Right hindlimb (tissue), 1 donor: ENCODE data around the gene BLOC1S2.
"Not testable (repeated sequence)": the region's sequence is repeated elsewhere in the genome, so short reads cannot be mapped to it uniquely, and the experiment has no call there.

Experiments
- DNase-seq: peaks from one replicate; pipeline ENCODE4 v3.0.0-alpha.2; 2018

Gene BLOC1S2

GRCh38 chr10:100286051-100287033, at the start of gene BLOC1S2:
Gene BLOC1S2, minus strand, starts transcription at chr10:100286680. Its CDS starts 21 bp downstream, at chr10:100286659.
- DNase-seq: peak; percentile 91

- no peak for DNase-seq
Measured at GRCh38 chr10:100334762-100335161, 48.3 kb upstream of the BLOC1S2 start.

- no peak for DNase-seq
Measured at GRCh38 chr10:100333661-100334440, 47.4 kb upstream of the BLOC1S2 start.

- no peak for DNase-seq
Measured at GRCh38 chr10:100333106-100333505, 46.6 kb upstream of the BLOC1S2 start.

GRCh38 chr10:100330079-100330478, 43.6 kb upstream of the BLOC1S2 start, which contains the start of gene PKD2L1:
Gene PKD2L1, minus strand, starts transcription at chr10:100330228. Its CDS starts 125 bp downstream, at chr10:100330103.
- DNase-seq: no peak

GRCh38 chr10:100328198-100328597, 41.7 kb upstream of the BLOC1S2 start:
- no peak for DNase-seq

- DNase-seq: no peak
Measured at GRCh38 chr10:100327718-100328009, 41.2 kb upstream of the BLOC1S2 start.

GRCh38 chr10:100327007-100327717, 40.7 kb upstream of the BLOC1S2 start:
- DNase-seq: no peak

- DNase-seq: no peak
Measured at GRCh38 chr10:100325158-100325557, 38.7 kb upstream of the BLOC1S2 start.

GRCh38 chr10:100319707-100320402, 33.4 kb upstream of the BLOC1S2 start:
- no peak for DNase-seq

- no peak for DNase-seq
Measured at GRCh38 chr10:100318207-100318606, 31.7 kb upstream of the BLOC1S2 start.

GRCh38 chr10:100315615-100316014, 29.1 kb upstream of the BLOC1S2 start:
- DNase-seq: no peak

- DNase-seq: no peak
Measured at GRCh38 chr10:100311298-100311697, 24.8 kb upstream of the BLOC1S2 start.

GRCh38 chr10:100307684-100308083, 21.2 kb upstream of the BLOC1S2 start:
- no peak for DNase-seq

GRCh38 chr10:100306861-100307260, 20.4 kb upstream of the BLOC1S2 start:
- no peak for DNase-seq

- no peak for DNase-seq
Measured at GRCh38 chr10:100304414-100304813, 17.9 kb upstream of the BLOC1S2 start.

GRCh38 chr10:100303724-100304319, 17.3 kb upstream of the BLOC1S2 start:
- DNase-seq: no peak

- DNase-seq: not testable (repeated sequence)
Measured at GRCh38 chr10:100301123-100301522, 14.6 kb upstream of the BLOC1S2 start.

GRCh38 chr10:100297242-100297641, 10.8 kb upstream of the BLOC1S2 start:
- no peak for DNase-seq

GRCh38 chr10:100293066-100293465, 6.6 kb upstream of the BLOC1S2 start:
- no peak for DNase-seq

- not testable (repeated sequence) for DNase-seq
Measured at GRCh38 chr10:100292300-100292699, 5.8 kb upstream of the BLOC1S2 start.

GRCh38 chr10:100291356-100291755, 4.9 kb upstream of the BLOC1S2 start:
- DNase-seq: no peak
